NCI-H345 treated with DMSO at 0.1 percent for 48 hours (cell line): ENCODE data around the gene ATG16L1.

Experiments used
- DNase-seq: peaks from one replicate; lab custom pipeline; 2025; ENCODE audit not compliant: unreplicated experiment; lab: John Stamatoyannopoulos, UW

Gene ATG16L1

GRCh38 chr2:233251306-233252116, at the start of gene ATG16L1:
ATG16L1 (plus strand) TSS chr2:233251673; CDS start chr2:233251828, 155 bp downstream.
- DNase-seq: peak; percentile 90

DNA sequence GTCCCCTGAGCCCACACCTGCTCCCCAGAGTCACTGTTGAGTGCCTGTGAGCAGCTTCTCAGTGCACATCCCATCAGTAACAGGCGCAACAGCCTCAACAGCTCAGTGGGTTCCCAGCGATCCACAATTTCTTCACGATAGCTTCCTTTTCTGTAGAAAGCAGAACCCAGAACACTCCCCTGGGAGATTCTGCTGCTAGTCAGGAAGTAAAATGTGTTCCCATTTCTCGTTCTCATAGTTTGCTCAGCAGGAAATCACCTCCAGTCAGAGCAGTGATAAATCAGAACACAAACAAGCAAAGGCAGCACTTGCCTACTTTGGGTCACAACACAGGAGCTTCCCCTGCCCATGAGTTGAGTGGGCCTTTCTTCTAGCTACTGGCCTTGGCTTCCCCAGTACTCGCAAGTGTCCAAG, 48.9 kb upstream of the ATG16L1 start:
- no peak for DNase-seq

- DNase-seq: no peak
Observed at GRCh38 chr2:233203060-233203459, 48.4 kb upstream of the ATG16L1 start.

DNA sequence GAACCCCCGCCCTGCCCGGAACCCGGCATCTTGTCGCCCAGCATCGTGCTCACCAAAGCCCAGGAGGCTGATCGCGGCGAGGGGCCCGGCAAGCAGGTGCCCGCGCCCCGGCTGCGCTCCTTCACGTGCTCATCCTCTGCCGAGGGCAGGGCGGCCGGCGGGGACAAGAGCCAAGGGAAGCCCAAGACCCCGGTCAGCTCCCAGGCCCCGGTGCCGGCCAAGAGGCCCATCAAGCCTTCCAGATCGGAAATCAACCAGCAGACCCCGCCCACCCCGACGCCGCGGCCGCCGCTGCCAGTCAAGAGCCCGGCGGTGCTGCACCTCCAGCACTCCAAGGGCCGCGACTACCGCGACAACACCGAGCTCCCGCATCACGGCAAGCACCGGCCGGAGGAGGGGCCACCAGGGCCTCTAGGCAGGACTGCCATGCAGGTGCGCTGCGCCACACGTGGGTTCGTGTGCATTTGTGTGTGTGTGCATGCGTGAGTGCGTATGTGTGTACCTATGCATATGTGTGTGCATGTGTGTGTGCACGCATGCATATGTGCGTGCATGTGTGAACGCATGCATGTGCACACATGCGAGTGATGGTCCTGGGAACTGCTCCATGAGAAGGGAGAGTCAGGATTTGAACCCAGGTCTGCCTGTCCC, 47.1 kb upstream of the ATG16L1 start:
- no peak for DNase-seq

GRCh38 chr2:233208382-233209116, 42.9 kb upstream of the ATG16L1 start:
- no peak for DNase-seq

- no peak for DNase-seq
Observed at GRCh38 chr2:233209117-233209532, 42.3 kb upstream of the ATG16L1 start.

GRCh38 chr2:233209533-233210171, 41.8 kb upstream of the ATG16L1 start:
- DNase-seq: no peak

DNA sequence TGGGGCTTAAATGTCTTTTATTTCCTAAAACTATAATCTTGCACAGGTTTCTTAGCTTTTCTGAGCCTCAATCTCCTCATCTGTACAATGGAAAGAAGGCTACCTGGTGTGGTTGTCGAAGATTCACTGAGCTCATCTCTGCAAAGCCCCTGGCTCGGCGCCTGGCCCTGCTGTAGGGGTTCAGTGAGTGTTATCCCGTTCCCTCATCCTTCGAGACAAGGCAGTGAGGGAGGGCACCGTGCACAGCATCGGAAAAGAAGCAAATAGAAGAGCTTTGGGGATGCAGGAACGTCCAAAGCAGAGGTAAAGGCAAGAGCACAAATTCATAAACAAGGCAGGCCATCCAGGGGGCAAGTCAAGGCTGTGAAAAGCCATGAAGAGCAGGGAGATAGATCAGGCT, 41.2 kb upstream of the ATG16L1 start:
- DNase-seq: no peak

GRCh38 chr2:233210843-233211547, 40.5 kb upstream of the ATG16L1 start:
- no peak for DNase-seq

- DNase-seq: no peak
Observed at GRCh38 chr2:233211548-233211895, 40.0 kb upstream of the ATG16L1 start.

DNA sequence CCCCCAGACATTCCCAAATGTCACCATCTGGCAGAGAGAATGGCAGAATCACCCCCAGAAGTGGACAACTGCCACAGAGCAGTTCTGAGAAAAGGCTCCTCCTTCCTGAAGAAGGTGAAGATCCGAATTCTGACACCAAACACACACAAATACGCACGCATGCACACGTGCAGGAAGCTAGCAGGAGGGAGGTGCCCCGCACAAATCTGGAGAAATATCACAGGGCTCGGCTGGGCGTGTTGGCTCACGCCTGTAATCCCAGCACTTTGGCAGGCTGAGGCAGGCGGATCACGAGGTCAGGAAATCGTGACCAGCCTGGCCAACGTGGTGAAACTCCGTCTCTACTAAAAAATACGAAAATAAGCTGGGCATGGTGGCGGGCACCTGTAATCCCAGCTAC, 38.5 kb upstream of the ATG16L1 start:
- no peak for DNase-seq

DNA sequence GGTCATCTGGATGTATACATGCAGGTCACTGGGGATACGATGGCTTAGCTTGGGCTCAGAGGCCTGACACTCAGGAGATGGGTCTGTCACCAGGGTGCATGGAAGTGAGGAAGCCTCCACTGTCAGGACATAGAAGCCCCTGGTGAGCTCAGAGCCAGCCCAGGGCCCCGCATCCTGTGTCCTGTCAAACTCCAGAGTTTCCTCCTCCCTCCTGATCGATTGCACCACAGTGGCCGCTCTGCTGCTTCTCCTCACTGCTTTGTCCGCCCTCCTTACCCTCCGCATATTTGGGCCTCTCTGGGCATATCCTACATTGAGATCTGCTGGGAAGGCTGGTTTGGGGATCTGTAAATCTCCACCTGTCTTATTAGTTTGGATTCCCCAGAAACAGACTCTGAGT, 37.5 kb upstream of the ATG16L1 start:
- no peak for DNase-seq

- DNase-seq: no peak
Observed at GRCh38 chr2:233217892-233218377, 33.5 kb upstream of the ATG16L1 start.

- DNase-seq: no peak
Observed at GRCh38 chr2:233218836-233219235, 32.6 kb upstream of the ATG16L1 start.

DNA sequence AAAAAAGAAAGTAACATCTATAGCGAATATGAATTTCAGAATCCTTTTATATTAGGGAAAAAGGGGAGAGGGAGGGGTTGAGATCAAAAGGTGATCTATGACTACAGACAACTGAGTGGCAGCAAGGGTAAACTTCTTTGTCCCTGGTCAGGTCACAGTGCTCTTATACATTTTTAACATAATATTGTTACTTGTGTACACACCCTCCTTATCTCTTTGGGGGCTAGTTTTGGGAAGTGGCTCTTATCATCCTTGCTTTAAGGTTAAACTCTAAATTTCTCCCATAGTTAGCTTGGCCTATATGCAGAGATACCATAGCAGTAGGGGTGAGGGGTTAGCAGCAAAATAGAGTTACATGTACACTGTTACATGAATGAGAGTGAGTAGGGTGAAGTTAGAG, 31.6 kb upstream of the ATG16L1 start:
- no peak for DNase-seq

DNA sequence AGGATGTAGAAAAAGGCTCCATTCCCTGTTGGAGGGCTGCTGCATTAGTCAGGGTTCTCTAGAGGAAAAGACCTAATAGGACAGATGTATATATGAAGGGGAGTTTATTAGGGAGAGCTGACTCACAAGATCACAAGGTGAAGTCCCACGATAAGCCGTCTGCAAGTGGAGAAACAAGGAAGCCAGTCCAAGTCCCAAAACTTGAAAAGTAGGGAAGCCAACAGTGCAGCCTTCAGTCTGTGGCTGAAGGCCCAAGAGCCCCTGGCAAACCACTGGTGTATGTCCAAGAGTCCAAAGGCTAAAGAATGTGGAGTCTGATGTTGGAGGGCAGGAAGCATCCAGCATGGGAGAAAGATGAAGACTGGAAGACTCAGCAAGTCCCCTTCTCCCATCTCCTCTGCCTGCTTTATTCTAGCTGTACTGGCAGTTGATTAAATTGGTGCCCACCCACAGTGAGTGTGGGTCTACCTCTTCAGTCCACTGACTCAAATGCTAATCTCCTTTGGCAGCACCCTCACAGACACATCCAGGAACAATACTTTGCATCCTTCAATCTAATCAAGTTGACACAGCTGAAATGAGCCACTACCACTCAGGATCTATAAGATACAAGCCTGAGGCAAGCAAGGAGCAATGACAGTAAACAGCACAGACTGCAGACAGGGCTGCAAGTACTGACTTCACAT, 30.0 kb upstream of the ATG16L1 start:
- no peak for DNase-seq

GRCh38 chr2:233223059-233223894, 28.2 kb upstream of the ATG16L1 start:
- DNase-seq: no peak

DNA sequence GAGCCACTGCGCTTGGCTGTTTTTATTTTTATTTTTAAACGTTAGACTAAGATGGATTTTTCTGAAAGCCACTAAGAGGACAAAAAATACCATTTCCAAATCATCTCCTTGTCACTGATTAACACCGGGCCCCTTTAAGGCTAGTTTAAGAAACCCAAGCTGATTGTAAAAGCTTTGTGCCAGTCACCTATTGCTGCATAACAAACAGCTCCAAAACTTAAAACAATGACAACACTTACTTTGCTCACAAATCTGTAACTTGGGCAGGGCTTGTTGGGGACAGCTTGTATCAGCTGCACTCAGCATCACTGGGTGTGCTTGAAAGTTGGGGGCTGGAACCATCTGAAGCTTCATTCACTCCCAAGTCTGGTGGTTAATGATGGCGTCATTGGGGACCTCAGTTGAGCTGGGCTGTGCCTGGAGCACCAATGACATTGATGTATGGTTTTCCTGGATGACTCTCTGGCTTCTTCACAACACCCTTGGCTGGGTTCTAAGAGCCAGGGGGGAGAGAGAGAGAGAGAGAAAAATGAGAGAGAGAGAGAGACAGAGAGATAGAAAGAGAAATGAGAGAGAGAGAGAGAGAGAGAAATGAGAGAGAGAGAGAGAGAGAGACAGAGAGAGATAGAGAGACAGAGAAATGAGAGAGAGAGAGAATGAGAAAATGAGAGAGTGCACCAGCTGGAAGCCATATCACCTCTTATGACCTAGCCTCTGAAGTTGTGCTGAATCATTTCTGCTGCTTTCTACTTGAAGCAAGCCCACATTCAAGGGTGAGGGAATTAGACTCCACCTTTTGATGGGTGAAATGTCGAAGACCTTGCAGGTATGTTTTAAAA, 26.0 kb upstream of the ATG16L1 start:
- no peak for DNase-seq
